Fibroblast of lung (primary cell): ENCODE results near the gene DOK6.

Source experiments
- CTCF ChIP-seq, 2 donors: IDR thresholded peaks in 1 of 2; conservative IDR thresholded peaks in 1 of 2; 1 replicate in 1 of 2; 2 replicates in 1 of 2; pipeline ENCODE4 v1.5.1; 2011 to 2012; ENCODE audit warnings: low read length in 2 of 2, control low read depth in 1 of 2, inconsistent platforms in 1 of 2, low read depth in 1 of 2, mild to moderate bottlenecking in 1 of 2
- EZH2 ChIP-seq: IDR thresholded peaks from 2 replicates; pipeline ENCODE4 v1.5.1; 2012; ENCODE audit warnings: low read length, control low read depth, mild to moderate bottlenecking; ENCODE audit errors: missing control alignments

- no peak for TF ChIP-seq CTCF (conservative IDR thresholded peaks at IDR 0.05 in 1 of 2, IDR thresholded peaks at IDR 0.05 in 1 of 2; ENCODE audit: low read depth in 1 of 2, low read length in 2 of 2)
- no peak for TF ChIP-seq EZH2
These were observed 222.3 kb downstream of the DOK6 start for GRCh38 chr18:69622961-69623360.
